Type B pancreatic cell (in vitro differentiated cells): ENCODE measurements around the gene EIF2AK3. TPM values are rescaled to one million over a fixed set of nuclear protein-coding genes. Genes with fewer than 3 reads are reported as not detected.
A peak's percentile ranks its signal among the peaks of the same experiment; 100 is the strongest.

Experiments used
- DNase-seq: peaks from one replicate; pipeline ENCODE4 v3.0.0; 2021; ENCODE audit warnings: mixed read lengths; ENCODE audit not compliant: unreplicated experiment; ENCODE audit errors: extremely low spot score
- H3K27ac Mint-ChIP-seq: 2 replicates; pipeline ENCODE4 v1.8.0; 2021; ENCODE audit warnings: mild to moderate bottlenecking, mixed read lengths
- H3K27me3 Mint-ChIP-seq: 2 replicates; pipeline ENCODE4 v1.8.0; 2021; ENCODE audit warnings: mixed read lengths
- H3K36me3 Mint-ChIP-seq: 2 replicates; pipeline ENCODE4 v1.8.0; 2021; ENCODE audit warnings: mixed read lengths
- H3K4me1 Mint-ChIP-seq: one replicate; pipeline ENCODE4 v1.8.0; 2021; ENCODE audit warnings: mixed read lengths; ENCODE audit not compliant: unreplicated experiment
- H3K4me3 Mint-ChIP-seq: 2 replicates; pipeline ENCODE4 v1.8.0; 2021; ENCODE audit warnings: mild to moderate bottlenecking, mixed read lengths
- H3K9me3 Mint-ChIP-seq: 2 replicates; pipeline ENCODE4 v1.8.0; 2021; ENCODE audit warnings: mixed read lengths
- CTCF ChIP-seq: fragments of 200-600 bp; sonication (generic); conservative IDR thresholded peaks from 2 replicates; pipeline ENCODE4 v1.5.0; 2021; ENCODE audit warnings: antibody characterized with exemption, mild to moderate bottlenecking
- total RNA-seq: library from RNA; stranded (reverse); gene quantifications from 2 replicates; pipeline ENCODE4 v1.2.1, GENCODE V29; 2021; ENCODE audit warnings: low replicate concordance

Gene EIF2AK3
- total RNA-seq, 1 donor from 2014 or later: 22.9 TPM

- no peak for DNase-seq
- no peak for TF ChIP-seq CTCF
- H3K36me3 Mint-ChIP-seq: peaks cover 4% of the 10 kb centered on the region
- peaks cover 14% of the 10 kb centered on the region for H3K4me1 Mint-ChIP-seq
- no peaks in the 10 kb centered on the region for H3K9me3 Mint-ChIP-seq
- no peak overlapping the region for H3K27ac Mint-ChIP-seq
- no peaks in the 10 kb centered on the region for H3K27me3 Mint-ChIP-seq
- no peak overlapping the region for H3K4me3 Mint-ChIP-seq
Measured at GRCh38 chr2:88603146-88603545, 24.1 kb downstream of the EIF2AK3 start.

GRCh38 chr2:88602022-88602421, 25.2 kb downstream of the EIF2AK3 start:
- Mint-ChIP-seq H3K9me3 (no peaks in the 10 kb centered on the region), H3K4me1 (peaks cover 14% of the 10 kb centered on the region), H3K27me3 (no peaks in the 10 kb centered on the region), H3K27ac (peak overlapping the region; percentile 29), H3K4me3 (no peak overlapping the region), H3K36me3 (peaks cover 4% of the 10 kb centered on the region)
- DNase-seq: no peak
- TF ChIP-seq CTCF: no peak

- no peak for DNase-seq
- no peak overlapping the region for H3K4me3 Mint-ChIP-seq
- H3K27ac Mint-ChIP-seq: peak overlapping the region; percentile 75
Measured at GRCh38 chr2:88601286-88601685, 26.0 kb downstream of the EIF2AK3 start.

GRCh38 chr2:88600038-88600465, 27.2 kb downstream of the EIF2AK3 start:
- DNase-seq: no peak
- Mint-ChIP-seq H3K27me3 (no peaks in the 10 kb centered on the region), H3K4me1 (peaks cover 18% of the 10 kb centered on the region), H3K9me3 (no peaks in the 10 kb centered on the region), H3K4me3 (no peak overlapping the region), H3K36me3 (peaks cover 7% of the 10 kb centered on the region), H3K27ac (peak overlapping the region; percentile 75)
- no peak for TF ChIP-seq CTCF

More at GRCh38 chr2:88601286-88601685, 26.0 kb downstream of the EIF2AK3 start:
- Mint-ChIP-seq H3K4me1 (peaks cover 18% of the 10 kb centered on the region), H3K9me3 (no peaks in the 10 kb centered on the region), H3K36me3 (peaks cover 4% of the 10 kb centered on the region), H3K27me3 (no peaks in the 10 kb centered on the region)
- TF ChIP-seq CTCF: no peak

- DNase-seq: no peak
Measured at GRCh38 chr2:88599527-88599926, 27.7 kb downstream of the EIF2AK3 start.

More at GRCh38 chr2:88599527-88599926, 27.7 kb downstream of the EIF2AK3 start:
- Mint-ChIP-seq H3K9me3 (no peaks in the 10 kb centered on the region), H3K36me3 (peaks cover 7% of the 10 kb centered on the region), H3K4me3 (no peak overlapping the region), H3K27me3 (no peaks in the 10 kb centered on the region), H3K27ac (peak overlapping the region; percentile 75), H3K4me1 (peaks cover 18% of the 10 kb centered on the region)
- TF ChIP-seq CTCF: no peak
